NOMO-1 (cell line): ENCODE measurements around the gene SYNDIG1.

ENCODE experiments used
- DNase-seq, 2 experiments: peaks; one replicate each; lab custom pipeline; 2025; ENCODE audit not compliant: unreplicated experiment in 2 of 2; lab: John Stamatoyannopoulos, UW

Gene SYNDIG1

GRCh38 chr20:24627926-24628325 lies 158.5 kb downstream of the SYNDIG1 start:
- no peak for DNase-seq

DNA sequence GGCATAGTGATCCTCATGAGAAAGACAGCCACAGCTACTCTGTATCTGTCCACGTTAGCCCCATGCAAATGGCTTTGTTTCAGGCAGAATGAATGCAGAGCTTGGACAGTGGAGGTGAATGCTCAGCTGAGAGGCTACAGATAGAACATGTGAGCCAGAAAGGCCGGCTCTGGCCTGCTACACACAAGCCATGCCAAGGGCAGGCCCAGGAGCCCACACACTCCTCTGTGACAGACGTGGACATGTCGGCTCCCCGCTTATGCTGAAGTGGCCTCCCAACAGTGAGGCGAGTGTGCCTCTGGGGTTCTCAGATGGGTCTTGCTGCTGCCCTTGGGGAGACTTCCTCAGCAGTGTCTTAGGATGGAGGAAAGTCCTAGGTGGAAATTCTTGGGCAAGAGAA lies 159.6 kb downstream of the SYNDIG1 start:
- no peak for DNase-seq

GRCh38 chr20:24629668-24630067 lies 160.2 kb downstream of the SYNDIG1 start:
- DNase-seq: no peak

GRCh38 chr20:24630486-24631172 lies 161.2 kb downstream of the SYNDIG1 start:
- no peak for DNase-seq

DNA sequence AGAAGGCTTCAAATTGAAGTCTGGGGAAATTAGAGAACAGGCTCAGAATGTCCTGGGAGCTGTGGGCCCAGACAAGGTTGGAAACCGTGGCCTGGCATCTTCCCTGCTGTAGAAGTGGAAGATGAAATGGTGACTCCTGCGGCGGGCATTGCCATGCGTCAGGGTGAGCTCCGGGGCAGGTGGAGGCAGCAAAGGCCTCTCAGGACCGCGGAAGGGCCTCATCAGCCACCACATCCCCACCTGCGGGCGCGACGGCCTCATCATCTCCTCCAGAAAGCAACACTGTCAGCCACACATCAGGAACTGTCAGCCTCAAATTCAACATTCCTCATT lies 161.7 kb downstream of the SYNDIG1 start:
- no peak for DNase-seq

- DNase-seq: no peak
Observed at GRCh38 chr20:24632581-24632980, 163.2 kb downstream of the SYNDIG1 start.

GRCh38 chr20:24633026-24633425 lies 163.6 kb downstream of the SYNDIG1 start:
- no peak for DNase-seq

DNA sequence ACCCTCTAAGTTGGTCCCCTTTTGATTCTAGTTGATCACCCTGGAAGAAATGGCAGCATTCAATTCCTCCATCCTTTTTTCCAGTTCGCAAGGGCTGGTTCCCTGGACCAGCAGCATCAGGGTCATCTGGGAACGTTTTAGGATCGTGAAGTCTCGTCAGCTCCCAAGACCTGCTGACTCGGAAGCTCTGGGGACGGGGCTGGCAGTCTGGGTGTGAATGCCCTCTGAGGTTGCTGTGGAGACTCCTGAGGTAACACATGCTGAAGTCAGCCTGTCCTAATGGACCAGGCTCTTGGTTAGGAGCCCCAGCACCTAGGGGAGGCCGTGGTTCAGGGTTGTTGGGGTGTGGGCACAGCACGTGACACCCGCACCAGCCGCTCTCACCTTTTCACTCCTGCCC lies 164.1 kb downstream of the SYNDIG1 start:
- DNase-seq: no peak

GRCh38 chr20:24634855-24635254 lies 165.4 kb downstream of the SYNDIG1 start:
- DNase-seq: no peak

- no peak for DNase-seq
Observed at GRCh38 chr20:24636626-24637025, 167.2 kb downstream of the SYNDIG1 start.

GRCh38 chr20:24637087-24637486 lies 167.7 kb downstream of the SYNDIG1 start:
- no peak for DNase-seq

GRCh38 chr20:24637941-24638340 lies 168.5 kb downstream of the SYNDIG1 start:
- DNase-seq: no peak

DNA sequence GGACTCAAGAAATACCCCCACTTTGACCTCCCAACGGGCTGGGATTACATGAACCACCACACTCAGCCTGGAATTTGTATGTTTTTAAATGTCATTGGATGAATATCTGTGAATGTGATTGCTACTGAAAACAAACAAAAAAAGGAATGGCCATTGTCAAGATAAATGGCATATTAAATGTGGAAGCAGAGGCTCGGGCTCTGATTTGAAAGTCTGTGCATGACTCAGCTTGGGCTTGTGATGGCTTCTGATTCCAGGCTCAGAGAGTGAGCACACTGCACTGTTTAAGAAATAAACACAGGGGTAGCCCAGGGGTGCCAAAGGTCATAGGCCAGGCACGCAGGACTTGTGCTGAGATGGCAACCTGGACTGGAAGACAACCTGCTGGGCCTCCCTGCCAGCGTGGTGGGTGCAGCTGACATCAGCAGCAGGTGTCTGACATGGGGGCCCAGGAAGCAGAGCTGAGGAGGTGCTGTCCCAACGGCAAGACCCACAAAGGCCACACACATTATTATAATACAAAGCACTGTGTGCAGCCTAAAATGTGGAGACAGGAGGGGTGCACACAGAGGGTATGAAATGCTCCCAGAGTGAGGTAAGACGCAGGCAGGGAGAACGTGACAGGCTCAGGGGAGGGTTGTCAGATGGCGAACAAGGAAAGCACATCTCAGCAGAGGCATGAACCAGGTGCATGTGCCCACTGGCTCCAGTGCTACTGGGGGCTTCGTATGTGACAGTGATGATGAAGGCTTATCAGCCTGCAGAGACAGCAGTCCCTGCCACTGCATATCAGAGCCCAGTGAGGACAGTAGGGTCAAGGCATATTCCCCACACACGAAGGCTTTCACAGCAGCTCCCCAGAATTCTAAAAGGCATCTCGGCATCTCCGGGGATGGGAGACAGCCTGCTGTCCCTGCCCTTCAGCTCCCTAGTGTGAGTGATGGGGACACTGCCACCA lies 169.4 kb downstream of the SYNDIG1 start:
- DNase-seq: no peak

- DNase-seq: no peak
Observed at GRCh38 chr20:24640276-24640675, 170.8 kb downstream of the SYNDIG1 start.

GRCh38 chr20:24640686-24641085 lies 171.3 kb downstream of the SYNDIG1 start:
- no peak for DNase-seq

DNA sequence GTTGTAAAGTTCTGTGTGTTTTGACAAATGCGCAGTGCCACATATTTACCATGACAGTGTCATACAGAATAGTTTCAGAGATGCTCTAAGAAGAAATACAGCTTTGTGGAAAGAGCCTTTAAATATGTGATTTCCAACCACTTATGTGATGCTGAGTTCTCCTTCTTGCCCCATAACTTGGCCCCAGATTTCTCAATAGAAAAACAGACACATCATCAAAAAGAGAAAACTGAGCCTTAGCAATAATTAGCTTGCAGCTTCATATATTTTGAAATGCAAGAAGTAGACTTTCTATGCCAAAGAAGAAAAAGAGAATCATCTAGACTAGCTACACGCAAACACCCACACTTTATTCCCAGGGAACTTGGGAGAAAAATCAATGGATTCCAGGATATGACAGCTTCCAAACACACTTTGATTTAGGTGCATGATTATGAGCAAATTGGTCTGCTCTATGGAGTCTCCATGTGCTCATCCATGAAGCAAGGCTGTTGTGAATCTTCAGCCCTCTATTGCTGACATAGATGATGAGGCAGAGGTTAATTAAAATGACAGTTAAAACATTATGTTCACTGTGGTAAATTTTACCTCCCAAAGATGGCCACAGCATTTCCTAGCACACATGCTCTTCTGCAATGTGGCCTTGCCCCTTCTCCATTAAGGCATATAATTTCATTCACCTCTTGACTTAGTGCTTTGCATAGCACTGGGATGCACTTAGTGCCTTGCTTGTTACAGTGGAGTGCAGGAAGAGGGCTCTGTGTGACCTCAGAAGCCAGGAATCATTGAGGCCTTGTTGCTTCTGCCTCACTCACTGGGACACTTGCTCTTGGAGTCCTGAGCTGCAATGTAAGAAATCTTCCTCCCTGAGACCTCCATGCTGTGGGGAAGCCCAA lies 174.6 kb downstream of the SYNDIG1 start:
- no peak for DNase-seq

GRCh38 chr20:24646321-24646720 lies 176.9 kb downstream of the SYNDIG1 start:
- DNase-seq: no peak

GRCh38 chr20:24647713-24648112 lies 178.3 kb downstream of the SYNDIG1 start:
- no peak for DNase-seq

- no peak for DNase-seq
Observed at GRCh38 chr20:24648481-24648880, 179.1 kb downstream of the SYNDIG1 start.

GRCh38 chr20:24648919-24649318 lies 179.5 kb downstream of the SYNDIG1 start:
- no peak for DNase-seq
